Panc1 (cell line): ENCODE data around the gene TMEM235. TPM values are rescaled to one million over a fixed set of nuclear protein-coding genes. Genes with fewer than 3 reads are reported as not detected.
A peak's percentile ranks its signal among the peaks of the same experiment; 100 is the strongest.

Experiments
- ATAC-seq: fragments of 200-7000 bp; cut with Tn5 transposase; 2 replicates; pipeline ENCODE4 v1.9.1; 2020; ENCODE audit warnings: mild to moderate bottlenecking, moderate library complexity
- BruUV-seq: library from RNA; stranded (reverse); fragments of 400-500 nt; replicated peaks from 2 replicates; lab custom pipeline; 2021; lab: Mats Ljungman, UMichigan
- CTCF ChIA-PET: fragments of 300-600 bp; sonication (Branson Sonifier 250); formaldehyde crosslinking; loops from one replicate; lab custom pipeline; 2022; ENCODE audit warnings: antibody characterized with exemption; lab: Charles Lee
- POLR2A ChIA-PET: fragments of 300-600 bp; sonication (Branson Sonifier 250); formaldehyde crosslinking; loops from one replicate; lab custom pipeline; 2022; ENCODE audit warnings: antibody characterized with exemption; lab: Charles Lee
- DNase-seq: peaks from one replicate; pipeline ENCODE4 v3.0.0-alpha.2; 2010; ENCODE audit warnings: low read depth, low spot score
- H3K27ac ChIP-seq: 2 replicates; pipeline ENCODE4 v1.5.1; 2011; ENCODE audit warnings: mild to moderate bottlenecking, low read length, inconsistent platforms
- H3K27me3 ChIP-seq: fragments of 200-500 bp; sonication (Bioruptor generic); 2 replicates; pipeline ENCODE4 v1.6.0; 2014; ENCODE audit warnings: low read length, inconsistent platforms; ENCODE audit not compliant: control insufficient read depth, insufficient read depth
- H3K36me3 ChIP-seq: fragments of 200-500 bp; sonication (Bioruptor generic); 2 replicates; pipeline ENCODE4 v1.5.1; 2014; ENCODE audit warnings: inconsistent platforms, mild to moderate bottlenecking, low read length, moderate library complexity; ENCODE audit not compliant: control insufficient read depth, insufficient read depth
- H3K4me1 ChIP-seq: 2 replicates; pipeline ENCODE4 v1.5.1; 2011; ENCODE audit warnings: inconsistent platforms, mild to moderate bottlenecking, low read length, moderate library complexity; ENCODE audit not compliant: control insufficient read depth, insufficient read depth
- H3K4me3 ChIP-seq, 2 experiments: 2 replicates each; pipeline ENCODE4 v1.5.1; 2011 to 2012; ENCODE audit warnings: low read depth in 2 of 2, low read length in 2 of 2, mild to moderate bottlenecking in 2 of 2, inconsistent platforms in 1 of 2, moderate library complexity in 1 of 2
- H3K9me3 ChIP-seq: fragments of 200-500 bp; sonication (Bioruptor generic); 2 replicates; pipeline ENCODE4 v1.5.1; 2014; ENCODE audit warnings: low read depth, mild to moderate bottlenecking, inconsistent platforms, low read length, moderate library complexity; ENCODE audit not compliant: control insufficient read depth, insufficient read depth
- CTCF ChIP-seq: fragments of 450-650 bp; IDR thresholded peaks from 2 replicates; pipeline ENCODE4 v1.5.1; 2017; ENCODE audit warnings: mild to moderate bottlenecking
- POLR2AphosphoS5 ChIP-seq: IDR thresholded peaks from 2 replicates; pipeline ENCODE4 v1.6.1; 2012; ENCODE audit warnings: mild to moderate bottlenecking, low read depth, low read length, moderate library complexity
- REST ChIP-seq, 2 experiments: IDR thresholded peaks; 2 replicates each; pipeline ENCODE4 v1.6.1; 2011 to 2012; ENCODE audit warnings: low read depth in 2 of 2, control low read depth in 1 of 2, low read length in 1 of 2, mild to moderate bottlenecking in 1 of 2, moderate library complexity in 1 of 2; ENCODE audit not compliant: insufficient read depth in 1 of 2
- SIN3A ChIP-seq: IDR thresholded peaks from 2 replicates; pipeline ENCODE4 v1.6.1; 2012; ENCODE audit warnings: low read depth, mild to moderate bottlenecking, low read length, moderate library complexity, borderline replicate concordance; ENCODE audit not compliant: insufficient read depth
- TCF7L2 ChIP-seq: IDR thresholded peaks from 2 replicates; pipeline ENCODE4 v1.6.1; 2011; ENCODE audit warnings: mild to moderate bottlenecking, low read depth, low read length, inconsistent platforms
- in situ Hi-C: cut with HindIII; loops from 2 replicates; pipeline ENCODE4 v1.10.0; 2016; ENCODE audit warnings: low sequenced_read_pairs, low pct_unique_long_range_greater_than_20kb
- intact Hi-C: fragments of 100-400 bp; cut with micrococcal nuclease; formaldehyde crosslinking; loops from one replicate; pipeline ENCODE4 v1.10.0; 2022; ENCODE audit not compliant: unreplicated experiment
- total RNA-seq: library from RNA; stranded (reverse); gene quantifications from one replicate; pipeline ENCODE4 v1.2.1, GENCODE V29; 2021; ENCODE audit not compliant: unreplicated experiment

Gene TMEM235
- total RNA-seq, 1 experiment from 2014 or later, result not detected

- H3K27ac ChIP-seq, result no peak overlapping the region
- POLR2A ChIA-PET, result no interaction called here
Observed at GRCh38 chr17:78224231-78225087, 7.0 kb upstream of the TMEM235 start.

GRCh38 chr17:78225088-78225865 is 6.2 kb upstream of the TMEM235 start:
- CTCF ChIA-PET, result no interaction called here
- peaks cover 7% of the 10 kb centered on the region; the same call in 1 of the 2 replicates for H3K36me3 ChIP-seq
- POLR2A ChIA-PET, result no interaction called here

More at GRCh38 chr17:78224231-78225087, 7.0 kb upstream of the TMEM235 start:
- Histone ChIP-seq H3K36me3 (peaks cover 7% of the 10 kb centered on the region; the same call in 1 of the 2 replicates), H3K9me3 (no peaks in the 10 kb centered on the region), H3K4me1 (no peaks in the 10 kb centered on the region), H3K27me3 (no peaks in the 10 kb centered on the region), H3K4me3 (no peak overlapping the region)
- DNase-seq, result no peak
- ATAC-seq, result no peak
- intact Hi-C loops (no loop called here), in situ Hi-C loops (no loop called here)
- TF ChIP-seq CTCF, result no peak
- peak; percentile 46; the same call in 1 of the 2 replicates for TF ChIP-seq POLR2AphosphoS5
- BruUV-seq, result no TSS peak
- CTCF ChIA-PET, result no interaction called here

More at GRCh38 chr17:78225088-78225865, 6.2 kb upstream of the TMEM235 start:
- Histone ChIP-seq H3K27ac (no peak overlapping the region), H3K9me3 (no peaks in the 10 kb centered on the region), H3K4me1 (no peaks in the 10 kb centered on the region), H3K27me3 (no peaks in the 10 kb centered on the region), H3K4me3 (no peak overlapping the region)
- DNase-seq (no peak), ATAC-seq (0 out of 2 replicates have a peak, but pooled peaks have one; percentile 19)
- no TSS peak for BruUV-seq
- in situ Hi-C loops (no loop called here), intact Hi-C loops (no loop called here)
- no peak for TF ChIP-seq TCF7L2
- no peak for TF ChIP-seq CTCF
- TF ChIP-seq SIN3A, result no peak
- TF ChIP-seq REST (IDR thresholded peaks at IDR 0.05; ENCODE audit: insufficient read depth in 1 of 2, low read depth in 2 of 2, low read length in 1 of 2), result no peak
- no peak; the same call in none of the 2 replicates for TF ChIP-seq POLR2AphosphoS5
